HEK293 (cell line): ENCODE data around the gene TUBE1.
A peak's percentile ranks its signal among the peaks of the same experiment; 100 is the strongest.

Experiments used
- BCL11A ChIP-seq: fragments of 450-650 bp; formaldehyde crosslinking; IDR thresholded peaks from 2 replicates; pipeline ENCODE4 v1.5.1; 2016; ENCODE audit warnings: low read depth, missing biosample characterization, missing genetic modification characterization
- GFI1B ChIP-seq: fragments of 450-650 bp; formaldehyde crosslinking; IDR thresholded peaks from 2 replicates; pipeline ENCODE4 v1.5.1; 2016; ENCODE audit warnings: missing biosample characterization, missing genetic modification characterization
- HIC1 ChIP-seq: fragments of 450-650 bp; formaldehyde crosslinking; IDR thresholded peaks from 2 replicates; pipeline ENCODE4 v1.5.1; 2016; ENCODE audit warnings: missing biosample characterization, missing genetic modification characterization
- MYNN ChIP-seq: fragments of 450-650 bp; formaldehyde crosslinking; IDR thresholded peaks from 2 replicates; pipeline ENCODE4 v1.5.1; 2016; ENCODE audit warnings: missing biosample characterization, missing genetic modification characterization, borderline replicate concordance
- OVOL3 ChIP-seq: fragments of 450-650 bp; formaldehyde crosslinking; IDR thresholded peaks from 2 replicates; pipeline ENCODE4 v1.5.1; 2016; ENCODE audit warnings: missing biosample characterization, missing genetic modification characterization
- SETDB1 ChIP-seq: IDR thresholded peaks from one replicate; pipeline ENCODE4 v1.6.1; 2017; ENCODE audit warnings: mild to moderate bottlenecking, low read length, moderate library complexity, mixed read lengths; ENCODE audit not compliant: insufficient read length
- TCF7L2 ChIP-seq: IDR thresholded peaks from 2 replicates; pipeline ENCODE4 v1.6.1; 2011; ENCODE audit warnings: low read depth, mild to moderate bottlenecking, inconsistent platforms, low read length, moderate library complexity, borderline replicate concordance
- TRIM28 ChIP-seq: IDR thresholded peaks from 2 replicates; pipeline ENCODE4 v1.6.1; 2011; ENCODE audit warnings: low read length, control low read depth, borderline replicate concordance
- ZBTB10 ChIP-seq: fragments of 450-650 bp; formaldehyde crosslinking; IDR thresholded peaks from 2 replicates; pipeline ENCODE4 v1.5.1; 2016; ENCODE audit warnings: missing biosample characterization, missing genetic modification characterization
- ZBTB8A ChIP-seq: fragments of 450-650 bp; formaldehyde crosslinking; IDR thresholded peaks from 2 replicates; pipeline ENCODE4 v1.5.1; 2016; ENCODE audit warnings: missing biosample characterization, missing genetic modification characterization
- ZFP69B ChIP-seq: fragments of 450-650 bp; formaldehyde crosslinking; IDR thresholded peaks from 2 replicates; pipeline ENCODE4 v1.5.1; 2016; ENCODE audit warnings: missing biosample characterization, missing genetic modification characterization
- ZNF114 ChIP-seq: fragments of 450-650 bp; formaldehyde crosslinking; IDR thresholded peaks from 2 replicates; pipeline ENCODE4 v1.5.0; 2017; ENCODE audit warnings: missing biosample characterization, missing genetic modification characterization
- ZNF148 ChIP-seq: fragments of 450-650 bp; formaldehyde crosslinking; IDR thresholded peaks from 2 replicates; pipeline ENCODE4 v1.5.0; 2017; ENCODE audit warnings: missing biosample characterization, missing genetic modification characterization, borderline replicate concordance
- ZNF155 ChIP-seq: fragments of 450-650 bp; formaldehyde crosslinking; IDR thresholded peaks from 2 replicates; pipeline ENCODE4 v1.5.1; 2016; ENCODE audit warnings: missing biosample characterization, missing genetic modification characterization
- ZNF202 ChIP-seq: fragments of 450-650 bp; formaldehyde crosslinking; IDR thresholded peaks from 2 replicates; pipeline ENCODE4 v1.5.1; 2016; ENCODE audit warnings: missing biosample characterization, missing genetic modification characterization, borderline replicate concordance
- ZNF223 ChIP-seq: fragments of 450-650 bp; formaldehyde crosslinking; IDR thresholded peaks from 2 replicates; pipeline ENCODE4 v1.5.1; 2016; ENCODE audit warnings: missing biosample characterization, missing genetic modification characterization
- ZNF24 ChIP-seq: fragments of 450-650 bp; formaldehyde crosslinking; IDR thresholded peaks from 2 replicates; pipeline ENCODE4 v1.5.1; 2016; ENCODE audit warnings: missing biosample characterization, missing genetic modification characterization
- ZNF26 ChIP-seq: fragments of 450-650 bp; formaldehyde crosslinking; IDR thresholded peaks from 2 replicates; pipeline ENCODE4 v1.5.1; 2016; ENCODE audit warnings: missing biosample characterization, missing genetic modification characterization
- ZNF302 ChIP-seq: fragments of 450-650 bp; formaldehyde crosslinking; IDR thresholded peaks from 2 replicates; pipeline ENCODE4 v1.5.1; 2016; ENCODE audit warnings: missing biosample characterization, missing genetic modification characterization, low read depth
- ZNF394 ChIP-seq: fragments of 450-650 bp; formaldehyde crosslinking; IDR thresholded peaks from 2 replicates; pipeline ENCODE4 v1.5.1; 2016; ENCODE audit warnings: missing biosample characterization, missing genetic modification characterization, mild to moderate bottlenecking, moderate library complexity, borderline replicate concordance
- ZNF416 ChIP-seq: fragments of 450-650 bp; formaldehyde crosslinking; IDR thresholded peaks from 2 replicates; pipeline ENCODE4 v1.5.1; 2016; ENCODE audit warnings: missing biosample characterization, missing genetic modification characterization
- ZNF560 ChIP-seq: fragments of 450-650 bp; formaldehyde crosslinking; IDR thresholded peaks from 2 replicates; pipeline ENCODE4 v1.5.1; 2017; ENCODE audit warnings: missing biosample characterization, missing genetic modification characterization, borderline replicate concordance
- ZNF561 ChIP-seq: fragments of 450-650 bp; IDR thresholded peaks from 2 replicates; pipeline ENCODE4 v1.5.1; 2018; ENCODE audit warnings: missing biosample characterization, missing genetic modification characterization, borderline replicate concordance
- ZNF585B ChIP-seq: fragments of 450-650 bp; formaldehyde crosslinking; IDR thresholded peaks from 2 replicates; pipeline ENCODE4 v1.5.1; 2016; ENCODE audit warnings: missing biosample characterization, missing genetic modification characterization
- ZNF626 ChIP-seq: fragments of 450-650 bp; sonication (Bioruptor Pico); formaldehyde crosslinking; IDR thresholded peaks from 2 replicates; pipeline ENCODE4 v1.5.1; 2018; ENCODE audit warnings: missing biosample characterization, missing genetic modification characterization, inconsistent platforms
- ZNF664 ChIP-seq: fragments of 450-650 bp; formaldehyde crosslinking; IDR thresholded peaks from 2 replicates; pipeline ENCODE4 v1.5.1; 2016; ENCODE audit warnings: missing biosample characterization, missing genetic modification characterization
- ZNF747 ChIP-seq: fragments of 450-650 bp; formaldehyde crosslinking; IDR thresholded peaks from 2 replicates; pipeline ENCODE4 v1.5.1; 2016; ENCODE audit warnings: missing biosample characterization, missing genetic modification characterization
- ZNF785 ChIP-seq: fragments of 450-650 bp; formaldehyde crosslinking; IDR thresholded peaks from 2 replicates; pipeline ENCODE4 v1.5.1; 2016; ENCODE audit warnings: missing biosample characterization, missing genetic modification characterization
- ZNF843 ChIP-seq: fragments of 450-650 bp; formaldehyde crosslinking; IDR thresholded peaks from 2 replicates; pipeline ENCODE4 v1.5.1; 2016; ENCODE audit warnings: missing biosample characterization, missing genetic modification characterization
- ZSCAN16 ChIP-seq: fragments of 450-650 bp; formaldehyde crosslinking; IDR thresholded peaks from 2 replicates; pipeline ENCODE4 v1.5.1; 2016; ENCODE audit warnings: missing biosample characterization, missing genetic modification characterization
- ZSCAN30 ChIP-seq: fragments of 450-650 bp; IDR thresholded peaks from 2 replicates; pipeline ENCODE4 v1.5.1; 2018; ENCODE audit warnings: missing biosample characterization, mild to moderate bottlenecking, missing genetic modification characterization, moderate library complexity

TUBE1 gene

GRCh38 chr6:112043032-112044007 lies 44.0 kb downstream of the TUBE1 start (continued):
- TF ChIP-seq HIC1 (tag by site-specific recombination) (no peak), ZNF26 (tag by site-specific recombination) (no peak), ZBTB8A (tag by site-specific recombination) (peak; percentile 92), ZNF223 (tag by site-specific recombination) (no peak), SETDB1 (peak; percentile 81), ZNF416 (no peak), ZNF394 (tag by site-specific recombination) (peak; percentile 53; the same call in 1 of the 2 replicates), ZSCAN16 (no peak), ZFP69B (tag by site-specific recombination) (peak; percentile 78), ZNF747 (tag by site-specific recombination) (no peak), OVOL3 (no peak), ZNF560 (tag by site-specific recombination) (no peak), ZNF155 (tag by site-specific recombination) (no peak), ZNF785 (tag by site-specific recombination) (no peak), BCL11A (tag by site-specific recombination) (no peak), ZNF114 (no peak), ZSCAN30 (tag by site-specific recombination) (peak; percentile 71), ZBTB10 (peak; percentile 97), ZNF148 (tag by site-specific recombination) (no peak), ZNF561 (tag by site-specific recombination) (0 out of 2 replicates have a peak, but pooled peaks have one; percentile 36), ZNF24 (tag by site-specific recombination) (no peak), ZNF843 (tag by site-specific recombination) (0 out of 2 replicates have a peak, but pooled peaks have one; percentile 16), TCF7L2 (no peak), MYNN (tag by site-specific recombination) (no peak), GFI1B (no peak), ZNF626 (tag by site-specific recombination) (no peak), ZNF585B (no peak), ZNF302 (tag by site-specific recombination) (no peak), ZNF202 (tag by site-specific recombination) (no peak), ZNF664 (tag by site-specific recombination) (no peak), TRIM28 (peak; percentile 33; the same call in 1 of the 2 replicates)
